Activated CD4-positive, alpha-beta T cell treated with anti-CD3 and anti-CD28 coated beads, Interleukin-2, amount 10 ng/mL, durations not matched to agents 24 days and 14 days (primary cell): ENCODE results near the gene BBS5. TPM values are rescaled to one million over a fixed set of nuclear protein-coding genes. Genes with fewer than 3 reads are reported as not detected.

Source experiments
- DNase-seq: peaks from one replicate; pipeline ENCODE4 v3.0.0; 2022
- H3K27ac Mint-ChIP-seq: one replicate; pipeline ENCODE4 v1.8.0; 2022; ENCODE audit warnings: mild to moderate bottlenecking, mixed read lengths
- H3K27me3 Mint-ChIP-seq: one replicate; pipeline ENCODE4 v1.8.0; 2022; ENCODE audit warnings: mixed read lengths
- H3K36me3 Mint-ChIP-seq: one replicate; pipeline ENCODE4 v1.8.0; 2022; ENCODE audit warnings: low read depth, mild to moderate bottlenecking, mixed read lengths
- H3K4me1 Mint-ChIP-seq: one replicate; pipeline ENCODE4 v1.8.0; 2021; ENCODE audit warnings: mixed read lengths
- H3K4me3 Mint-ChIP-seq: one replicate; pipeline ENCODE4 v1.8.0; 2022; ENCODE audit warnings: mild to moderate bottlenecking, moderate library complexity, mixed read lengths
- H3K9me3 Mint-ChIP-seq: one replicate; pipeline ENCODE4 v1.8.0; 2021; ENCODE audit warnings: mixed read lengths
- intact Hi-C: fragments of 100-400 bp; cut with micrococcal nuclease; formaldehyde crosslinking; loops from one replicate; pipeline ENCODE4 v1.15.1; 2023
- total RNA-seq: library from RNA; stranded (reverse); gene quantifications from 2 replicates; pipeline ENCODE4 v1.2.3, GENCODE V29; 2022

The BBS5 gene
- total RNA-seq, 1 donor from 2014 or later, result 4.3 TPM

GRCh38 chr2:169464882-169465281 is 14.4 kb upstream of the BBS5 start:
- Mint-ChIP-seq H3K27me3 (peaks cover 2% of the 10 kb centered on the region), H3K4me3 (no peak overlapping the region), H3K27ac (no peak overlapping the region), H3K4me1 (no peaks in the 10 kb centered on the region), H3K9me3 (no peaks in the 10 kb centered on the region), H3K36me3 (no peaks in the 10 kb centered on the region)
- DNase-seq, result peak; percentile 55
- intact Hi-C loops, result loop anchor here (5.0 kb wide), 2 partner anchors 97 to 493 kb away; no protein-coding TSS in a partner anchor

- H3K9me3 Mint-ChIP-seq, result no peaks in the 10 kb centered on the region
- intact Hi-C loops, result loop anchor here (1.0 kb wide), 1 partner anchor 10 kb away; the partner anchor contains the start of gene BBS5
- no peaks in the 10 kb centered on the region for H3K36me3 Mint-ChIP-seq
Measured at GRCh38 chr2:169468841-169469240, 10.5 kb upstream of the BBS5 start.

GRCh38 chr2:169469952-169470572 is 9.2 kb upstream of the BBS5 start:
- DNase-seq, result peak; percentile 52
- Mint-ChIP-seq H3K36me3 (no peaks in the 10 kb centered on the region), H3K27ac (no peak overlapping the region), H3K4me1 (no peaks in the 10 kb centered on the region), H3K27me3 (peaks cover 5% of the 10 kb centered on the region), H3K9me3 (no peaks in the 10 kb centered on the region), H3K4me3 (no peak overlapping the region)
- intact Hi-C loops, result loop anchor here (1.0 kb wide), 1 partner anchor 9 kb away; the partner anchor contains the start of gene BBS5

More at GRCh38 chr2:169468841-169469240, 10.5 kb upstream of the BBS5 start:
- DNase-seq, result no peak
- H3K27ac Mint-ChIP-seq, result no peak overlapping the region
- no peaks in the 10 kb centered on the region for H3K4me1 Mint-ChIP-seq
- H3K27me3 Mint-ChIP-seq, result peaks cover 7% of the 10 kb centered on the region
- H3K4me3 Mint-ChIP-seq, result no peak overlapping the region

- Mint-ChIP-seq H3K27me3 (peaks cover 5% of the 10 kb centered on the region), H3K4me3 (no peak overlapping the region), H3K4me1 (no peaks in the 10 kb centered on the region), H3K36me3 (no peaks in the 10 kb centered on the region), H3K9me3 (no peaks in the 10 kb centered on the region), H3K27ac (no peak overlapping the region)
- intact Hi-C loops, result no loop called here
- DNase-seq, result no peak
Measured at GRCh38 chr2:169472249-169472648, 7.0 kb upstream of the BBS5 start.

- H3K4me1 Mint-ChIP-seq, result peaks cover 5% of the 10 kb centered on the region
- DNase-seq, result no peak
- H3K27me3 Mint-ChIP-seq, result no peaks in the 10 kb centered on the region
- H3K27ac Mint-ChIP-seq, result no peak overlapping the region
- no peaks in the 10 kb centered on the region for H3K36me3 Mint-ChIP-seq
- H3K9me3 Mint-ChIP-seq, result no peaks in the 10 kb centered on the region
- intact Hi-C loops, result loop anchor here (5.0 kb wide), 2 partner anchors 96 to 114 kb away; partner anchors contain the start of genes FASTKD1 and LRP2
- no peak overlapping the region for H3K4me3 Mint-ChIP-seq
Measured at GRCh38 chr2:169476459-169476858, 2.8 kb upstream of the BBS5 start.

GRCh38 chr2:169478339-169478738 is 955 bp upstream of the BBS5 start:
- intact Hi-C loops, result loop anchor here (5.0 kb wide), 2 partner anchors 94 to 116 kb away; partner anchors contain the start of genes FASTKD1 and LRP2
- Mint-ChIP-seq H3K4me3 (peak overlapping the region; percentile 38), H3K9me3 (no peaks in the 10 kb centered on the region), H3K27me3 (no peaks in the 10 kb centered on the region), H3K36me3 (no peaks in the 10 kb centered on the region), H3K27ac (no peak overlapping the region), H3K4me1 (peaks cover 5% of the 10 kb centered on the region)
- DNase-seq, result no peak

GRCh38 chr2:169478745-169479256 is 493 bp upstream of the BBS5 start:
- no peak for DNase-seq
- H3K9me3 Mint-ChIP-seq, result no peaks in the 10 kb centered on the region
- H3K4me3 Mint-ChIP-seq, result peak overlapping the region; percentile 90
- H3K4me1 Mint-ChIP-seq, result peaks cover 5% of the 10 kb centered on the region
- intact Hi-C loops, result loop anchor here (1.0 to 5.0 kb wide), 3 partner anchors 10 to 116 kb away; partner anchors contain the start of genes FASTKD1 and LRP2
- H3K27ac Mint-ChIP-seq, result no peak overlapping the region
- no peaks in the 10 kb centered on the region for H3K36me3 Mint-ChIP-seq
- H3K27me3 Mint-ChIP-seq, result no peaks in the 10 kb centered on the region

GRCh38 chr2:169480079-169480465 is 778 bp downstream of the BBS5 start:
- DNase-seq, result no peak
- Mint-ChIP-seq H3K27me3 (no peaks in the 10 kb centered on the region), H3K4me1 (peaks cover 5% of the 10 kb centered on the region), H3K4me3 (peak overlapping the region; percentile 90), H3K9me3 (no peaks in the 10 kb centered on the region), H3K27ac (peak overlapping the region; percentile 17), H3K36me3 (no peaks in the 10 kb centered on the region)
- intact Hi-C loops, result no loop called here

- no peak overlapping the region for H3K27ac Mint-ChIP-seq
- H3K4me3 Mint-ChIP-seq, result no peak overlapping the region
- no peaks in the 10 kb centered on the region for H3K4me1 Mint-ChIP-seq
- H3K27me3 Mint-ChIP-seq, result no peaks in the 10 kb centered on the region
- no peak for DNase-seq
- H3K9me3 Mint-ChIP-seq, result no peaks in the 10 kb centered on the region
- no peaks in the 10 kb centered on the region for H3K36me3 Mint-ChIP-seq
- intact Hi-C loops, result no loop called here
Measured at GRCh38 chr2:169485650-169486138, 6.4 kb downstream of the BBS5 start.

GRCh38 chr2:169486487-169486886 is 7.2 kb downstream of the BBS5 start:
- H3K36me3 Mint-ChIP-seq, result no peaks in the 10 kb centered on the region
- H3K9me3 Mint-ChIP-seq, result no peaks in the 10 kb centered on the region
- H3K27me3 Mint-ChIP-seq, result no peaks in the 10 kb centered on the region
- intact Hi-C loops, result no loop called here
- H3K27ac Mint-ChIP-seq, result no peak overlapping the region
- no peaks in the 10 kb centered on the region for H3K4me1 Mint-ChIP-seq
- DNase-seq, result no peak
- no peak overlapping the region for H3K4me3 Mint-ChIP-seq

- no peaks in the 10 kb centered on the region for H3K4me1 Mint-ChIP-seq
- H3K36me3 Mint-ChIP-seq, result no peaks in the 10 kb centered on the region
- H3K27me3 Mint-ChIP-seq, result no peaks in the 10 kb centered on the region
- H3K27ac Mint-ChIP-seq, result no peak overlapping the region
- DNase-seq, result no peak
- intact Hi-C loops, result no loop called here
- H3K9me3 Mint-ChIP-seq, result no peaks in the 10 kb centered on the region
- H3K4me3 Mint-ChIP-seq, result no peak overlapping the region
Measured at GRCh38 chr2:169490834-169491233, 11.5 kb downstream of the BBS5 start.

- no peaks in the 10 kb centered on the region for H3K9me3 Mint-ChIP-seq
- intact Hi-C loops, result no loop called here
- H3K4me1 Mint-ChIP-seq, result no peaks in the 10 kb centered on the region
- no peaks in the 10 kb centered on the region for H3K27me3 Mint-ChIP-seq
- no peaks in the 10 kb centered on the region for H3K36me3 Mint-ChIP-seq
- no peak overlapping the region for H3K4me3 Mint-ChIP-seq
- no peak overlapping the region for H3K27ac Mint-ChIP-seq
- DNase-seq, result no peak
Measured at GRCh38 chr2:169491378-169491777, 12.1 kb downstream of the BBS5 start.

- H3K9me3 Mint-ChIP-seq, result no peaks in the 10 kb centered on the region
- H3K27me3 Mint-ChIP-seq, result no peaks in the 10 kb centered on the region
- no peak overlapping the region for H3K27ac Mint-ChIP-seq
- H3K36me3 Mint-ChIP-seq, result no peaks in the 10 kb centered on the region
- no peaks in the 10 kb centered on the region for H3K4me1 Mint-ChIP-seq
- no peak overlapping the region for H3K4me3 Mint-ChIP-seq
- no peak for DNase-seq
- intact Hi-C loops, result no loop called here
Measured at GRCh38 chr2:169493360-169493759, 14.1 kb downstream of the BBS5 start.

GRCh38 chr2:169495310-169495928 is 16.1 kb downstream of the BBS5 start:
- Mint-ChIP-seq H3K36me3 (no peaks in the 10 kb centered on the region), H3K27ac (no peak overlapping the region), H3K4me3 (no peak overlapping the region), H3K27me3 (no peaks in the 10 kb centered on the region), H3K9me3 (no peaks in the 10 kb centered on the region), H3K4me1 (no peaks in the 10 kb centered on the region)
- no peak for DNase-seq
- intact Hi-C loops, result no loop called here
